ENCODE measurements around the gene PIK3CB. TPM values are rescaled to one million over a fixed set of nuclear protein-coding genes. Genes with fewer than 3 reads are reported as not detected.

The PIK3CB gene
- polyA plus RNA-seq, 1 experiment: 4.9 TPM

DNA sequence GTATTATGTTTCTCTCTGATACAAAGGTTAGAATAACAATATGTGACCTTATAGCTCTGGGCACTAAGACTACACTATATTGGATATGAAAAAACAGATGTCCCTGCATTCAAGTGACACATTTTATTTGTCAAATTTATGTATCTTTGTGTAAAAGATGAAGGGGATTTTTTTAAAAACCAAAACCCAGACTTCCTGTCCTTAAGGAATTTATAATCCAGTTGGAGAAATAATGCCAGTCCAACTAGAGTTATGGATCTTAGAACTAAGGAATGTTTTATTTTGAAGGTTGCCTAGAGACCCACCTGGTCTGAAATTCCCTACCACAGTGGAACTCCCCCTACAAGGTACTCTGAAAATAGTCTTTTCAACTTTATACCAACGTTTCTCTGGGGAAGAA is 33.3 kb upstream of the PIK3CB start:
- POLR2A ChIA-PET: no interaction called here
- TF ChIP-seq, protein P1, sequence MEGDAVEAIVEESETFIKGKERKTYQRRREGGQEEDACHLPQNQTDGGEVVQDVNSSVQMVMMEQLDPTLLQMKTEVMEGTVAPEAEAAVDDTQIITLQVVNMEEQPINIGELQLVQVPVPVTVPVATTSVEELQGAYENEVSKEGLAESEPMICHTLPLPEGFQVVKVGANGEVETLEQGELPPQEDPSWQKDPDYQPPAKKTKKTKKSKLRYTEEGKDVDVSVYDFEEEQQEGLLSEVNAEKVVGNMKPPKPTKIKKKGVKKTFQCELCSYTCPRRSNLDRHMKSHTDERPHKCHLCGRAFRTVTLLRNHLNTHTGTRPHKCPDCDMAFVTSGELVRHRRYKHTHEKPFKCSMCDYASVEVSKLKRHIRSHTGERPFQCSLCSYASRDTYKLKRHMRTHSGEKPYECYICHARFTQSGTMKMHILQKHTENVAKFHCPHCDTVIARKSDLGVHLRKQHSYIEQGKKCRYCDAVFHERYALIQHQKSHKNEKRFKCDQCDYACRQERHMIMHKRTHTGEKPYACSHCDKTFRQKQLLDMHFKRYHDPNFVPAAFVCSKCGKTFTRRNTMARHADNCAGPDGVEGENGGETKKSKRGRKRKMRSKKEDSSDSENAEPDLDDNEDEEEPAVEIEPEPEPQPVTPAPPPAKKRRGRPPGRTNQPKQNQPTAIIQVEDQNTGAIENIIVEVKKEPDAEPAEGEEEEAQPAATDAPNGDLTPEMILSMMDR (IDR thresholded peaks at IDR 0.05; ENCODE audit: insufficient read depth, low read depth, low read length): no peak
- Histone ChIP-seq H3K4me3 (ENCODE audit: low read depth, low read length) (no peak overlapping the region), H3K27me3 (ENCODE audit: control insufficient read depth, insufficient read depth, low read length) (no peaks in the 10 kb centered on the region), H3K36me3 (ENCODE audit: control insufficient read depth, insufficient read depth, low read length) (no peaks in the 10 kb centered on the region)
- CTCF ChIA-PET: no interaction called here
- DNase-seq (ENCODE audit: low read depth): no peak

DNA sequence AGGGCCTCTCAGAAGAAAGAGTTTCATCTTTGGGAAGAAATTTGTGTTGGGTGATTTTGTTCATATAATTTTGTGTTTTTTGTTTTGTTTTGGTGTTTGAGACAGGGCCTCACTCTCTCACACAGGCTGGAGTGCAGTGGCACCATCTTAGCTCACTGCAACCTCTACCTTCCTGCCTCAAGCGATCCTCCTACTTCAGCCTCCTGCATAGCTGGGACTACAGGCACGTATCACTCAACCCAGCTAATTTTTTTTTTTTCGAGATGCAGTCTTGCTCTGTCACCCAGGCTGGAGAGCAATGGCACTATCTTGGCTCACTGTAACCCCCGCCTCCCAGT is 29.0 kb upstream of the PIK3CB start:
- TF ChIP-seq, protein P1 (IDR thresholded peaks at IDR 0.05; ENCODE audit: insufficient read depth, low read depth, low read length): no peak
- no peak for DNase-seq (ENCODE audit: low read depth)
- H3K36me3 ChIP-seq (ENCODE audit: control insufficient read depth, insufficient read depth, low read length): no peaks in the 10 kb centered on the region
- ChIA-PET CTCF (interaction anchor here (0.6 to 2.4 kb wide), 2 partner anchors 52 to 818 kb away, joined by 3 to 12 read pairs; no protein-coding TSS in a partner anchor), POLR2A (no interaction called here)
- H3K27me3 ChIP-seq (ENCODE audit: control insufficient read depth, insufficient read depth, low read length): no peaks in the 10 kb centered on the region
- H3K4me3 ChIP-seq (ENCODE audit: low read depth, low read length): no peak overlapping the region

DNA sequence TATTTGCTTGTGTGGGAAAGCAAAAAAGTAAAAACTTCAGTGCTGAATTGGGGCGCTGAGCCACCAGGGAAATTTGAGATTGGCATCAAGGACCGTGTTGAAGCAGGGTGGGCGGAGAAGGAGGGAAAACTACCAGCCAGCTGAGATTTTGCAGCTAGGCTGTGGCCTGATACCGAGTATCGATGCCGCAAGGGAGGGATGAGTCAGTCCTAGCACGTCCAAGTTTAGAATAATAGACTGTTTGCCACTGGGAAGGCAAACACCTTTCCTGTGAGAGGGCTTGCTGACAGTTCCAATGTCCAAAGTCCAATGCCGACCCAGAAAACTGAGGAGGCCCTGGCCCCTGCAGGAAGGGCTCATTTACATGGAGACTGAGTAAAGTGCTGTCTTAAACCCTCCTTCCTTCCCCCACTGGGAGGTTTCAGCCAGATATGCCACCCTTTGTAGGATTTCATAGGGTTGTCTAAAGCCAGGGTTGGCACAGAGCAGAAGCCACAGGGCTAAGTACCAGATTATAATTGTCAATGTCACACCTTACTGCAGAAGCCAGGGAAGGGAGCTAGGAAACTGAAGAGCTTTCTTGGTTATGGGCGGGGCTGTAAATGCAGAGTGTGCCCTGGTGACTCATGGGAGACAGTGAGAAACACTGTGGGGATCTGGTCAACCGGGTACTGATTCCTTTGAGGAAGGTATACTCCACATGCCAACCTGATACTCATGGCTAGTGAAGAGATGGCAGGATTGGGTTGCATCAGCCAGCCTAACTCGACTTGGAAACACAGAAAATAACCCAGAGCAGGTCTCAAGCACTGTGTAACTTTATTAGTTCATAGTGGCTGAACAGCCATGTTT is 28.4 kb upstream of the PIK3CB start:
- H3K4me3 ChIP-seq (ENCODE audit: low read depth, low read length): no peak overlapping the region
- H3K27me3 ChIP-seq (ENCODE audit: control insufficient read depth, insufficient read depth, low read length): no peaks in the 10 kb centered on the region
- ChIA-PET CTCF (interaction anchor here (0.6 to 2.4 kb wide), 2 partner anchors 52 to 818 kb away, joined by 3 to 12 read pairs; no protein-coding TSS in a partner anchor), POLR2A (interaction anchor here (0.6 kb wide), 1 partner anchor 67 kb away, joined by 22 read pairs; no protein-coding TSS in a partner anchor)
- TF ChIP-seq, protein P1 (IDR thresholded peaks at IDR 0.05; ENCODE audit: insufficient read depth, low read depth, low read length): no peak
- no peak for DNase-seq (ENCODE audit: low read depth)
- no peaks in the 10 kb centered on the region for H3K36me3 ChIP-seq (ENCODE audit: control insufficient read depth, insufficient read depth, low read length)

DNA sequence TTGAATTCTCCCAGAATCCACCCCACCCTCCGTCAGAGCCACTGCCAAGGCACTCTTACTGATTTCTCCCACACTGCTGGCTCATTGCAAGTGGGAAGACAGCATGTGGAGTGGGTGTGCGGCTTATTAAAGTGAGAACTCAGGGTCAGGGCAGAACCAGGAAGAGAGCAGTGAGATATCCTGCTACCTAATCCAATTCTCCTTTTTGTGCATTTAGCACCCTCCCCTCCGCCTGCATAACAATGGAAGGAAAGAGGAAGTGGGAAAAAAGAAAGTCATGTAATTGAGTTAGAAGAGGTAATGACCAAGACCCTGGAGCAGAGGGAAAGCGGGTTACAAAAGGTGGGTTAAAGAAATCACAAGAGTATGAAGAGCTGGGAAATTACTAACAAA is 27.8 kb upstream of the PIK3CB start:
- no peaks in the 10 kb centered on the region for H3K36me3 ChIP-seq (ENCODE audit: control insufficient read depth, insufficient read depth, low read length)
- no peak for DNase-seq (ENCODE audit: low read depth)
- H3K27me3 ChIP-seq (ENCODE audit: control insufficient read depth, insufficient read depth, low read length): no peaks in the 10 kb centered on the region
- no peak overlapping the region for H3K4me3 ChIP-seq (ENCODE audit: low read depth, low read length)
- ChIA-PET POLR2A (interaction anchor here (0.6 kb wide), 1 partner anchor 67 kb away, joined by 22 read pairs; no protein-coding TSS in a partner anchor), CTCF (interaction anchor here (2.4 kb wide), 1 partner anchor 53 kb away, joined by 12 read pairs; no protein-coding TSS in a partner anchor)
- TF ChIP-seq, protein P1 (IDR thresholded peaks at IDR 0.05; ENCODE audit: insufficient read depth, low read depth, low read length): no peak

DNA sequence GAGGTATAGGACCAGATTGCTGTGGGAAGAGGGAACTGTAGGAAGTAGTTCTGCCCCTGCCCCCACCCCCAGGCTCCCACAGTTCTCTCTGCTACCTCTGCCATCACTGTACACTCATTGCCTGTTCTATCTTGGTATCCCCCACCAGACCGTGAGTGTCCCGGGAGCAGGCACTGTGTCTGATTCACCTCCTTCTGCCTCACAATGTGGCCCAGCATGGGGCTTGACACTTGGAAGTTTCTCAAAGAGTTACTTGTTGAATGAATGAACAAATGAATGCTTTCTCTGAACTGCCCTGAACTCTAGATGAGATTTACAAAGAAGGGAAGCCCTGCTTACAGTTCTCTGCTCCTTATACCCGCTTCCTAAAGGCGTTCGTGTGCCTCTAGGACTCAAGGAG is 27.1 kb upstream of the PIK3CB start:
- CTCF ChIA-PET: interaction anchor here (1.7 kb wide), 1 partner anchor 54 kb away, joined by 4 read pairs; no protein-coding TSS in a partner anchor
- no peak for DNase-seq (ENCODE audit: low read depth)
- POLR2A ChIA-PET: no interaction called here
- TF ChIP-seq, protein P1 (IDR thresholded peaks at IDR 0.05; ENCODE audit: insufficient read depth, low read depth, low read length): no peak
- no peaks in the 10 kb centered on the region for H3K36me3 ChIP-seq (ENCODE audit: control insufficient read depth, insufficient read depth, low read length)
- H3K27me3 ChIP-seq (ENCODE audit: control insufficient read depth, insufficient read depth, low read length): no peaks in the 10 kb centered on the region
- H3K4me3 ChIP-seq (ENCODE audit: low read depth, low read length): no peak overlapping the region

Measured in BJ (cell line).